GM19035 (cell line): ENCODE results near the gene LRRC9.
"Not testable (repeated sequence)": the region's sequence is repeated elsewhere in the genome, so short reads cannot be mapped to it uniquely, and the experiment has no call there.

ENCODE experiments used
- ATAC-seq: cut with Tn5 transposase; IDR thresholded peaks from one replicate; pipeline ENCODE4 v1.9.1; 2021; ENCODE audit not compliant: unreplicated experiment

Gene LRRC9

GRCh38 chr14:59919570-59920377 lies at the start of gene LRRC9:
TSS of gene LRRC9 (plus strand) at chr14:59920144.
- peak; percentile 36 for ATAC-seq

GRCh38 chr14:59870277-59871165 lies 49.4 kb upstream of the LRRC9 start, which contains the start of gene RTN1:
TSS of gene RTN1 (minus strand) at chr14:59870776. CDS start at chr14:59870630, 146 bp downstream.
- ATAC-seq = peak; percentile 64

GRCh38 chr14:59871166-59871495 lies 48.8 kb upstream of the LRRC9 start:
- ATAC-seq = no peak

GRCh38 chr14:59882957-59883356 lies 37.0 kb upstream of the LRRC9 start:
- ATAC-seq = no peak

GRCh38 chr14:59890676-59891075 lies 29.3 kb upstream of the LRRC9 start:
- ATAC-seq = no peak

GRCh38 chr14:59895721-59896120 lies 24.2 kb upstream of the LRRC9 start:
- ATAC-seq = no peak

GRCh38 chr14:59897757-59898383 lies 22.1 kb upstream of the LRRC9 start:
- ATAC-seq = no peak

- ATAC-seq = no peak
These were observed 19.4 kb upstream of the LRRC9 start for GRCh38 chr14:59900556-59900955.

GRCh38 chr14:59904184-59904583 lies 15.8 kb upstream of the LRRC9 start:
- ATAC-seq = no peak

- no peak for ATAC-seq
These were observed 14.8 kb upstream of the LRRC9 start for GRCh38 chr14:59905188-59905587.

GRCh38 chr14:59912443-59912842 lies 7.5 kb upstream of the LRRC9 start:
- ATAC-seq = no peak

- ATAC-seq = no peak
These were observed 6.8 kb upstream of the LRRC9 start for GRCh38 chr14:59913187-59913586.

- ATAC-seq = peak; percentile 67
These were observed 947 bp upstream of the LRRC9 start for GRCh38 chr14:59918824-59919569.

GRCh38 chr14:59920378-59920683 lies 387 bp downstream of the LRRC9 start:
- no peak for ATAC-seq

- no peak for ATAC-seq
These were observed 5.9 kb downstream of the LRRC9 start for GRCh38 chr14:59925797-59926196.

- peak; percentile 61 for ATAC-seq
These were observed 6.6 kb downstream of the LRRC9 start for GRCh38 chr14:59926534-59926933.

- ATAC-seq = no peak
These were observed 11.3 kb downstream of the LRRC9 start for GRCh38 chr14:59931237-59931636.

- no peak for ATAC-seq
These were observed 16.2 kb downstream of the LRRC9 start for GRCh38 chr14:59936145-59936544.

- peak; percentile 52 for ATAC-seq
These were observed 19.9 kb downstream of the LRRC9 start for GRCh38 chr14:59939828-59940227.

- not testable (repeated sequence) for ATAC-seq
These were observed 22.4 kb downstream of the LRRC9 start for GRCh38 chr14:59942296-59942862.

GRCh38 chr14:59944909-59945308 lies 25.0 kb downstream of the LRRC9 start:
- no peak for ATAC-seq
